ENCODE results near the gene LETM1. TPM values are rescaled to one million over a fixed set of nuclear protein-coding genes. Genes with fewer than 3 reads are reported as not detected.

Gene LETM1
- total and polyA plus RNA-seq, 2 experiments from 2014 or later = 23.3 to 68.9 TPM

GRCh38 chr4:1776521-1777161 is 79.3 kb downstream of the LETM1 start:
- Histone ChIP-seq H3K79me2 (replicated peaks; ENCODE audit: insufficient read depth) (no peaks in the 10 kb centered on the region), H4K20me1 (replicated peaks; ENCODE audit: insufficient read depth) (no peaks in the 10 kb centered on the region), H3K4me1 (ENCODE audit: insufficient read depth) (peaks cover 19% of the 10 kb centered on the region), H3K36me3 (ENCODE audit: insufficient read depth) (no peaks in the 10 kb centered on the region), H3K27ac (ENCODE audit: low read depth) (no peak overlapping the region), H3K27me3 (ENCODE audit: insufficient read depth) (no peaks in the 10 kb centered on the region), H3K9me2 (ENCODE audit: insufficient read depth) (no peaks in the 10 kb centered on the region), H3F3A (replicated peaks; ENCODE audit: low read depth) (0 out of 2 replicates have a peak, but pooled peaks cover 3% of the 10 kb centered on the region), H3K4me3 (no peak overlapping the region), H3K4me2 (peak overlapping the region; percentile 71; the same call in 1 of the 2 replicates), H2AFZ (no peak overlapping the region)
- DNase-seq (ENCODE audit: low spot score) (no peak), ATAC-seq (no peak)
- no peaks in the 10 kb centered on the region for H3K9me3 Mint-ChIP-seq
- H3K27me3 Mint-ChIP-seq (ENCODE audit: insufficient read depth, low read depth, poor library complexity) = peaks cover 6% of the 10 kb centered on the region
- H3K4me3 Mint-ChIP-seq = no peak overlapping the region
- no peaks in the 10 kb centered on the region for H3K36me3 Mint-ChIP-seq (ENCODE audit: low read depth)
- no peak for TF ChIP-seq REST (IDR thresholded peaks at IDR 0.05; ENCODE audit: unreplicated experiment)
- no peak for TF ChIP-seq CREB1 (CRISPR knock-in tag; IDR thresholded peaks at IDR 0.05; ENCODE audit: low read depth)
- no peak for TF ChIP-seq POLR2AphosphoS5 (IDR thresholded peaks at IDR 0.05; ENCODE audit: low read depth)
- no peak for TF ChIP-seq CTCF (conservative IDR thresholded peaks at IDR 0.05; ENCODE audit: low read depth in 2 of 2)
- TF ChIP-seq ETS1 (IDR thresholded peaks at IDR 0.05) = no peak
- TF ChIP-seq ZNF331 (CRISPR knock-in tag; IDR thresholded peaks at IDR 0.05; ENCODE audit: low read depth) = no peak
- no peak for TF ChIP-seq JUNB (IDR thresholded peaks at IDR 0.05; ENCODE audit: unreplicated experiment)
- no peak for TF ChIP-seq STAT1 (IDR thresholded peaks at IDR 0.05; ENCODE audit: unreplicated experiment)
- no peak for TF ChIP-seq ZNF462 (CRISPR knock-in tag; IDR thresholded peaks at IDR 0.05)
- no peak for TF ChIP-seq EZH2phosphoT487 (IDR thresholded peaks at IDR 0.05; ENCODE audit: unreplicated experiment)
- no peak for TF ChIP-seq ZNF114 (CRISPR knock-in tag; IDR thresholded peaks at IDR 0.05)
- H3K27ac Mint-ChIP-seq = no peak overlapping the region
- peaks cover 21% of the 10 kb centered on the region; the same call in 2 of the 3 replicates for H3K4me1 Mint-ChIP-seq

Data from GM23338 (cell line).